NT2/D1 (cell line): ENCODE data around the gene NTSR2.

Experiments used
- DNase-seq: peaks from one replicate; pipeline ENCODE4 v3.0.0-alpha.2; 2011; ENCODE audit warnings: low read depth, low spot score
- H3K27me3 ChIP-seq: 2 replicates; pipeline ENCODE4 v1.6.0; 2011; ENCODE audit warnings: mild to moderate bottlenecking; ENCODE audit not compliant: insufficient read length, insufficient read depth
- H3K36me3 ChIP-seq: 2 replicates; pipeline ENCODE4 v1.6.1; 2011; ENCODE audit warnings: mild to moderate bottlenecking, low read length, mixed read lengths; ENCODE audit not compliant: insufficient read depth, insufficient read length
- H3K4me1 ChIP-seq: 2 replicates; pipeline ENCODE4 v1.5.1; 2011; ENCODE audit not compliant: insufficient read depth, insufficient read length
- H3K4me3 ChIP-seq: 2 replicates; pipeline ENCODE4 v1.5.1; 2011; ENCODE audit warnings: low read depth; ENCODE audit not compliant: insufficient read length
- H3K9ac ChIP-seq: 2 replicates; pipeline ENCODE4 v1.6.0; 2011; ENCODE audit warnings: low read depth; ENCODE audit not compliant: insufficient read length
- H3K9me3 ChIP-seq: 2 replicates; pipeline ENCODE4 v1.5.1; 2011; ENCODE audit warnings: mild to moderate bottlenecking, low read length; ENCODE audit not compliant: insufficient read depth
- SUZ12 ChIP-seq: IDR thresholded peaks from 2 replicates; pipeline ENCODE4 v1.6.1; 2011; ENCODE audit not compliant: insufficient read length, insufficient read depth; ENCODE audit errors: extremely low read depth
- YY1 ChIP-seq: IDR thresholded peaks from 2 replicates; pipeline ENCODE4 v1.6.1; 2011; ENCODE audit not compliant: insufficient read length, insufficient read depth
- ZNF274 ChIP-seq: IDR thresholded peaks from 2 replicates; pipeline ENCODE4 v1.6.1; 2011; ENCODE audit warnings: mild to moderate bottlenecking, low read depth, low read length

NTSR2 gene

DNA sequence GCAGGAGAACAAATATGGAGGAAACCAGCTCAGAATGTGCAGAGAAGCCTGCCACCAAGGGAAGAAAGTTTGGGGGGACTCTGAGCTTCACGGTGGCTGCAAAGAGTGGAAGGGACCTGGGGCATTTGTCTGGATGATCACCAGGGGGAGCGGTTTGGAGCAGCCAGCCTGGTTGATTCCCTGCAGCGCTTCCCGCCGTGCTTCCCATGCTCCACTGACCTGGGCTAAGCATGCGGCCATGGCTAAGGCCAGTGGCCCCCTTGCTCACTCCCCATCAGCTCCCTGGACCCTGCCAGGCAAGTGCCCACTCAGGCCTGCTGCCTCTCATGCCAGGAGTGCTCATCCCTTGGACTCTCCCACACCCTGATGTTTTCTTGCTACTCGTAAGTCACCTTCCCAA is 27.0 kb downstream of the NTSR2 start:
- TF ChIP-seq SUZ12 (no peak), YY1 (no peak)
- Histone ChIP-seq H3K36me3 (peaks cover 30% of the 10 kb centered on the region), H3K4me1 (peaks cover 3% of the 10 kb centered on the region)

DNA sequence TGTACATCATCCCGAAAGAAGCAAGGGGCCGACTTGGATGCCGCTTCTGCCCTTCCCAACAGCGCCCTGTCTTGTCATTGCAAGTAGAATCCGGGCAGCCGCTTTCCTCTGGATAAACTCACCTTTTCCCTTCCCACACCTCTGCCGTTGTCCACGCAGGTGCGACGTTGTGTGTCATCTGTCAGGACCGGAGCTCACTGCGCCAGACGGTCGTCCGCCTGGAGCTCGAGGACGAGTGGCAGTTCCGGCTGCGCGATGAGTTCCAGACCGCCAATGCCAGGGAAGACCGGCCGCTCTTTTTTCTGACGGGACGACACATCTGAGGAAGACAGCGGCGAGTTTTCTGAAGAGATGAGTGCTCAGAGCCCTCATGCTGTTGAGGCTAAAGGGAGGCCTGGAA is 29.9 kb downstream of the NTSR2 start:
- no peak overlapping the region for H3K9ac ChIP-seq
- H3K36me3 ChIP-seq: peaks cover 37% of the 10 kb centered on the region
- no peaks in the 10 kb centered on the region for H3K27me3 ChIP-seq
- peaks cover 3% of the 10 kb centered on the region for H3K4me1 ChIP-seq
- H3K9me3 ChIP-seq: no peaks in the 10 kb centered on the region
- no peak overlapping the region for H3K4me3 ChIP-seq
- DNase-seq: no peak
- TF ChIP-seq YY1: no peak
- no peak for TF ChIP-seq ZNF274
- no peak for TF ChIP-seq SUZ12

More for the DNA sequence above, 27.0 kb downstream of the NTSR2 start:
- no peaks in the 10 kb centered on the region for H3K27me3 ChIP-seq
- no peak overlapping the region for H3K9ac ChIP-seq
- no peak overlapping the region for H3K4me3 ChIP-seq
- no peak for DNase-seq
- no peaks in the 10 kb centered on the region for H3K9me3 ChIP-seq

DNA sequence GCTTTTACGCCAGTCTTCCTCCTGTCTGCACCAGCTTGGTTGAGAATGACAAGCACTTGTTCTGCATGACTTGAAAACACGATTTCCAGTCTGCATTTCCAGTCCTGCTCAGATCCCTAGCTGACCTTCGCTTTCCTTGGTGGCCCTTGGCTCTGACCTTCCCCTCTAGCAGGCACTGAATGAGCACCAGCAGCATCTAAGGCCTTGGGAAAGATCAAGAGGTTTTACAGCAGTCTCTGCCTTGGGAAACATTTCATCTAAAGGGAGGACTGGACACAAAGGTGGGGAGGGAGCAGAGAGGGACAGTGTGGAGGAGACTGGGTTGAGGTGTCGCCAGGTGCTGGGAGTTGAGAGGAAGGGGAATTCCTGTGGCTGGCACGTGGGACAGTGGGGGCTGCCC is 30.5 kb downstream of the NTSR2 start:
- peaks cover 3% of the 10 kb centered on the region for H3K4me1 ChIP-seq

GRCh38 chr2:11637546-11637945 is 32.4 kb downstream of the NTSR2 start:
- H3K9ac ChIP-seq: no peak overlapping the region
- no peaks in the 10 kb centered on the region for H3K9me3 ChIP-seq
- H3K27me3 ChIP-seq: no peaks in the 10 kb centered on the region
- peaks cover 3% of the 10 kb centered on the region for H3K4me1 ChIP-seq
- H3K36me3 ChIP-seq: peaks cover 45% of the 10 kb centered on the region
- TF ChIP-seq ZNF274: no peak
- no peak for TF ChIP-seq YY1
- TF ChIP-seq SUZ12: no peak
- DNase-seq: no peak
- no peak overlapping the region for H3K4me3 ChIP-seq

More for the DNA sequence above, 30.5 kb downstream of the NTSR2 start:
- Histone ChIP-seq H3K9ac (no peak overlapping the region), H3K27me3 (no peaks in the 10 kb centered on the region), H3K9me3 (no peaks in the 10 kb centered on the region), H3K36me3 (peaks cover 42% of the 10 kb centered on the region), H3K4me3 (no peak overlapping the region)
- no peak for TF ChIP-seq SUZ12
- no peak for TF ChIP-seq ZNF274
- no peak for TF ChIP-seq YY1
- DNase-seq: no peak

GRCh38 chr2:11636593-11637295 is 33.3 kb downstream of the NTSR2 start:
- Histone ChIP-seq H3K4me1 (peaks cover 3% of the 10 kb centered on the region), H3K9ac (no peak overlapping the region), H3K27me3 (no peaks in the 10 kb centered on the region), H3K36me3 (peaks cover 51% of the 10 kb centered on the region), H3K4me3 (no peak overlapping the region), H3K9me3 (no peaks in the 10 kb centered on the region)
- DNase-seq: no peak
- no peak for TF ChIP-seq YY1
- no peak for TF ChIP-seq ZNF274
- TF ChIP-seq SUZ12: no peak

DNA sequence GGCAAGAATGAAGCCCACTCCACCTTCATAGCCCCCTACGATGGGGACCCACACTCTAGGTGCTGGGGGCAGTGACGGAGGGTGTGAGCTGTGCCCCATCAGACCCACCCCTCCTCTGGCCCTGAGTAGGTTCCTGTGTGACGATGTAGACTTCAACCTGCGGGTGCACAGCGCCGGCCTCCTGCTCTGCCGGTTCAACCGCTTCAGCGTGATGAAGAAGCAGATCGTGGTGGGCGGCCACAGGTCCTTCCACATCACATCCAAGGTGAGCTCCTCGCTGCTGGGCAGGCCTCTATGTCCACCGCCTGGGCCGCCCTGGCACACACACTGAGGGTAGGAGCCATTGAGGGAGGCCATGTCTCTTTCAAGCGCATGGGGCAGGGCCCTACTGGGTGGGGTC is 34.9 kb downstream of the NTSR2 start:
- Histone ChIP-seq H3K9ac (no peak overlapping the region), H3K27me3 (no peaks in the 10 kb centered on the region), H3K9me3 (no peaks in the 10 kb centered on the region), H3K36me3 (peaks cover 48% of the 10 kb centered on the region), H3K4me1 (peaks cover 2% of the 10 kb centered on the region), H3K4me3 (no peak overlapping the region)
- TF ChIP-seq SUZ12 (no peak), ZNF274 (no peak)
- DNase-seq: no peak

DNA sequence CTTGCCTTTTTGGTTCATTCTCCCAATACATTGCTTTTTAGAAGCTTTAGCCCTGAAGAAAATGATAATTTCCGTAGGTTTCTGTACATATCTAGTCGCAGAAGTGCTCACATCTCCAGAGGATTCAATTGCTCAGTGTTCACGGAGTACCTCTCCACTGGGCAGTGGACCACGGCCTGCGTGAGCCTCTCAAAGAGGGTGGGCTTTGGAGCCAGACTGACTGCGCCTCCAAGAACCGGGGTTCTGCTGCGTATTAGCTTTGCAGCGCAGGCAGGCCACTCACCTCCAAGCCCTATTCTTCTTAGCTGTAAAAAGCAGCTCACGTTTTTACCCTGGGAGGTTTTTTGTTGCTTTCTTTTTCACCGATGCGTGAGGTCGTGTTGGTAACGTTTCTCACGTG is 35.4 kb downstream of the NTSR2 start:
- no peaks in the 10 kb centered on the region for H3K27me3 ChIP-seq
- H3K4me3 ChIP-seq: no peak overlapping the region
- H3K36me3 ChIP-seq: peaks cover 49% of the 10 kb centered on the region
- H3K9me3 ChIP-seq: no peaks in the 10 kb centered on the region
- H3K9ac ChIP-seq: no peak overlapping the region
- H3K4me1 ChIP-seq: no peaks in the 10 kb centered on the region
- TF ChIP-seq SUZ12 (no peak), YY1 (no peak), ZNF274 (no peak)
- no peak for DNase-seq

- DNase-seq: no peak
- H3K27me3 ChIP-seq: no peaks in the 10 kb centered on the region
- TF ChIP-seq SUZ12: no peak
- TF ChIP-seq YY1: no peak
- TF ChIP-seq ZNF274: no peak
- H3K4me1 ChIP-seq: no peaks in the 10 kb centered on the region
- H3K36me3 ChIP-seq: peaks cover 46% of the 10 kb centered on the region
- H3K9ac ChIP-seq: no peak overlapping the region
- no peak overlapping the region for H3K4me3 ChIP-seq
- H3K9me3 ChIP-seq: no peaks in the 10 kb centered on the region
Observed at GRCh38 chr2:11633923-11634478, 36.0 kb downstream of the NTSR2 start.
